Brain microvascular endothelial cell (primary cell): ENCODE measurements around the gene UBXN11.
"Not testable (repeated sequence)": the region's sequence is repeated elsewhere in the genome, so short reads cannot be mapped to it uniquely, and the experiment has no call there.

Source experiments
- DNase-seq: peaks from one replicate; pipeline ENCODE4 v3.0.0-alpha.2; 2020
- H3K27ac ChIP-seq: fragments of 250-450 bp; sonication (Bioruptor Pico); 2 replicates; pipeline ENCODE4 v1.5.1; 2020; ENCODE audit warnings: mild to moderate bottlenecking, moderate library complexity
- H3K27me3 ChIP-seq: fragments of 250-450 bp; sonication (Bioruptor Pico); replicated peaks from 2 replicates; pipeline ENCODE4 v1.5.1; 2020; ENCODE audit warnings: mild to moderate bottlenecking
- H3K36me3 ChIP-seq: fragments of 250-450 bp; sonication (Bioruptor Pico); replicated peaks from 2 replicates; pipeline ENCODE4 v1.5.1; 2020; ENCODE audit warnings: mild to moderate bottlenecking
- H3K4me3 ChIP-seq: 2 replicates; pipeline ENCODE4 v1.5.1; 2011; ENCODE audit warnings: low read depth, mild to moderate bottlenecking, control low read depth, low read length, moderate library complexity
- in situ Hi-C: cut with HindIII; loops from 2 replicates; pipeline ENCODE4 v1.10.0; 2017; ENCODE audit warnings: low sequenced_read_pairs, low pct_ligation_motif_present
- TF ChIP-seq, protein P1 (sequence below): IDR thresholded peaks from 2 replicates; pipeline ENCODE4 v1.5.1; 2011; ENCODE audit warnings: low read depth, mild to moderate bottlenecking, moderate library complexity, low read length, control low read depth, inconsistent platforms; ENCODE audit errors: missing control alignments

The UBXN11 gene

DNA sequence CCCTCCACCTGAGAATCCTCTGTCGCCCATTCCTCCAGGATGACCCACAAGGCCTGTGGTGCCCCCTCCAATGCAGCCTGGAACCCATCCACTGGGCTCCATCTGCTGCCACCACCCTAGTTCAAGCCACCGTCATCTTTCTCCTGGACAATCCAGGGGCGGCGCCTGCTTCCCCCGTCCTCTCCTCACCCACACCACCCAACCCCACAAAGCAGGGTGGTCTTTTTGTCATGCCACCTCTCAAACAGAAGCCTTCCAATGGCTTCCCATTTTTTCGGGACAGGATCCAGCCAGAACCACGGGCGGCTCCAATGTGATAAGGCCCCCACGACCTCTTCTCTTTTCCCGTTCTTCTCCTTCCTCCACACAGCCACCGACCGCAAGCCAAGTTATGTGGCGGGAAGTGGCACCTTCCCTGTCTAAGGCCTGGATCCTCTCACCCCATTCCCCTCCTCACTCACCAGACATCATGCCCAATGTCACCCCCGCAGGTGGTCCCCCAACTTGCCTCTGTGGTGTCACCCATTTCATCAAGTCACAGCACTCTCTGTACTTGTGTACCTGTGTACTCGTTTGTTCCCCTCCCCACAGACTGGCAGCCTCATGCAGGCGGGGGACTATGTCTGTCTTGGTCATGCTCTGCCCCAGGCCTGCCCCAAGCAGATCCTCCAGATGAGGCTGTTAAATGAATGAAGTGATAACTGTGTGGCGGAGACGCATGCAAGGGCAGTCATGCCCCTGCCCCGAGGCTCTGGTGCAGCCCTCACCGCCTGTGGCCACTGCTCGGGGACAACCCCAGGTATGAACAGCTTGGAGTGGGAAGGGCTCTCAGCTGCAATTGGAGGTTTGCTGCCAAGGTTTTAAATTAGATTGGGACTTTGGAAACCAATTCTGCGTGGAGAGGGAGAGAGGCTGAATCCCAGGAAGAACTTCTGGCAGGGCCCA is 11.0 kb downstream of the UBXN11 start:
- no peak for DNase-seq
- Histone ChIP-seq H3K27ac (no peak overlapping the region), H3K27me3 (no peaks in the 10 kb centered on the region), H3K36me3 (no peaks in the 10 kb centered on the region), H3K4me3 (no peak overlapping the region)
- TF ChIP-seq, protein P1, sequence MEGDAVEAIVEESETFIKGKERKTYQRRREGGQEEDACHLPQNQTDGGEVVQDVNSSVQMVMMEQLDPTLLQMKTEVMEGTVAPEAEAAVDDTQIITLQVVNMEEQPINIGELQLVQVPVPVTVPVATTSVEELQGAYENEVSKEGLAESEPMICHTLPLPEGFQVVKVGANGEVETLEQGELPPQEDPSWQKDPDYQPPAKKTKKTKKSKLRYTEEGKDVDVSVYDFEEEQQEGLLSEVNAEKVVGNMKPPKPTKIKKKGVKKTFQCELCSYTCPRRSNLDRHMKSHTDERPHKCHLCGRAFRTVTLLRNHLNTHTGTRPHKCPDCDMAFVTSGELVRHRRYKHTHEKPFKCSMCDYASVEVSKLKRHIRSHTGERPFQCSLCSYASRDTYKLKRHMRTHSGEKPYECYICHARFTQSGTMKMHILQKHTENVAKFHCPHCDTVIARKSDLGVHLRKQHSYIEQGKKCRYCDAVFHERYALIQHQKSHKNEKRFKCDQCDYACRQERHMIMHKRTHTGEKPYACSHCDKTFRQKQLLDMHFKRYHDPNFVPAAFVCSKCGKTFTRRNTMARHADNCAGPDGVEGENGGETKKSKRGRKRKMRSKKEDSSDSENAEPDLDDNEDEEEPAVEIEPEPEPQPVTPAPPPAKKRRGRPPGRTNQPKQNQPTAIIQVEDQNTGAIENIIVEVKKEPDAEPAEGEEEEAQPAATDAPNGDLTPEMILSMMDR, result no peak
- in situ Hi-C loops, result no loop called here

DNA sequence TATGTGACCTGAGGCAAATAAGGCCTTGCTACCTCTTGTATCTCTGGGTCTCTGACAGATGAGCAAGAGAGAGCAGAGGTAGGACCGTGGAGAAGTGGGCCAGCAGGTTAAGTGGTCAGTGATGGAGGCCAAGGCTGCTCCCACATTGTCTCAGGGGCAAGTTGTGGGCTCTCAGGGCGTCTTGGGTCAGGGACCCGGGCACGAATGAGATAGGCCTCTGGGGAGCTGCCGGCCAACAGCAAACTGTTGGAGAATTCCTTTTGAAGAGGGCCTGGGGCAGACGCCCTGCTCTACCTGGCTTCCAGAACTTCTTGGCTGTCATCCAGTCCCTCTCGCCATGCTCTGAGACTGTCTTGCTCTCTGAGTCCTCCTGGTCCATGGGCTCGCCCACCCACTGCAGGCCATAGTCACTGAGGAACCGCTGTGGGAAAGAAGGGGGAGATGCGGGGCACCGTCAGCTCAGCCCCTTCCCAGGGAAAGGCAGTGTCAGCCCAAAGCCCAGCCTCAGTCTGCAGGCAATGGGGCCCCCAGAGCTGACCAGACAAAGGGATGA is 12.4 kb downstream of the UBXN11 start:
- in situ Hi-C loops, result no loop called here
- TF ChIP-seq, protein P1, result no peak
- no peaks in the 10 kb centered on the region for H3K27me3 ChIP-seq
- no peak overlapping the region for H3K27ac ChIP-seq
- H3K36me3 ChIP-seq, result no peaks in the 10 kb centered on the region
- DNase-seq, result no peak
- no peak overlapping the region for H3K4me3 ChIP-seq

DNA sequence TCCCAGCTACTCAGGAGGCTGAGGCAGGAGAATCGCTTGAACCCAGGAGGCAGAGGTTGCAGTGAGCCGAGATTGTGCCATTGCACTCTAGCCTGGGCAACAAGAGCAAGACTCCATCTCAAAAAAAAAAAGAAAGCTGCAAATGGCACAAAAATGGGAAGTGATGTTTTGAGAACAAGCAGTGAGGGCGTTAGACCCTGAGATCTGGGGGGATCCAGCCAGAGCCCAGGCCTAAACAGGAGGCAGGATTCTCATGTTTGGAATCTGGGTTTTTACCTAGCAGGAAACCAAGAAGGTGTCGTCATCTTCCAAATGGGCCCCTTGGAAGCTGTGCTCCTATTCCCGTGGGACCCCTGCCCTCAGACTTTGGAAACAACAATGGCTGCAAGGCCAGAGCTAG is 13.7 kb downstream of the UBXN11 start:
- in situ Hi-C loops, H3K27me3 ChIP-seq, H3K27ac ChIP-seq, H3K4me3 ChIP-seq, DNase-seq, H3K36me3 ChIP-seq: not testable (repeated sequence)

DNA sequence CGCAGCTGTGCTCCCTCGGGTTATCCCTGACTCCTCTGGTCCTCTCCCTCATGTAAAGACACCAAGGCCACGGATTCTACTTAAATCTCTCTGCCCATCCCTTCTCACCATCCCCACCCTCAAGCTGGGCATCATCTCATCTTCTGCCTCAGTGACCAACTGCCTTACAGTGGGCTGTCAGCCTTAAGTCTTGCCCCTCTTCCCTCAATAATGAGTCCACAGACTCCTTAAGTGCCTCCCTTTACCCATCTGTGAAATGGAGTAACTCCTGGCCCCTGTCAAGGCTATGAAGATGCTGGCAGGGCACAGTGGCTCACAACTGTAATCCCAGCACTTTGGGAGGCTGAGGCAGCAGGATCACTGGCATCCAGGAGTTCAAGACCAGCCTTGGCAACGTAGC is 14.5 kb downstream of the UBXN11 start:
- TF ChIP-seq, protein P1, result no peak
- Histone ChIP-seq H3K27ac (no peak overlapping the region), H3K27me3 (no peaks in the 10 kb centered on the region), H3K36me3 (no peaks in the 10 kb centered on the region), H3K4me3 (no peak overlapping the region)
- in situ Hi-C loops, result no loop called here
- DNase-seq, result no peak

DNA sequence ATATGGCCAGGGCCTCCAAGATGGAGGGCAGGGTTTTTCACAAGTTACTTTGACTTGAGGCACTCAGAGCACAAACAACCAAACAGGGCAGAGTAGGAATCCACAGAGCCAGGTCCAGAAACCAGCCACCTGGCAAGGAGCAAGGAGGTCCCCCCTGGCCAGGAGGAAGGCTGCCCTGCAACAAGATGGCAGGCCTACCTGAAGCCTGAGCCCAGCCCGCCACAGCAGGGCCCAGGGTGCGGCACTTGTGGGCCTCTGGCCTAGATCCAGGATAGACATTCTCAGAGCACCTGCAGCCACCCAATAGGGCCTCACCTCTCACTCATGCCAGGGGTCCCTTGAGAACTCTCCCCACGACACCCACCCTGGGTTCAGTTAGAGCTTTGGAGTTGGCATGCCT is 15.0 kb downstream of the UBXN11 start:
- no peaks in the 10 kb centered on the region for H3K27me3 ChIP-seq
- DNase-seq, result no peak
- no peak overlapping the region for H3K4me3 ChIP-seq
- in situ Hi-C loops, result no loop called here
- no peaks in the 10 kb centered on the region for H3K36me3 ChIP-seq
- TF ChIP-seq, protein P1, result no peak
- H3K27ac ChIP-seq, result no peak overlapping the region

DNA sequence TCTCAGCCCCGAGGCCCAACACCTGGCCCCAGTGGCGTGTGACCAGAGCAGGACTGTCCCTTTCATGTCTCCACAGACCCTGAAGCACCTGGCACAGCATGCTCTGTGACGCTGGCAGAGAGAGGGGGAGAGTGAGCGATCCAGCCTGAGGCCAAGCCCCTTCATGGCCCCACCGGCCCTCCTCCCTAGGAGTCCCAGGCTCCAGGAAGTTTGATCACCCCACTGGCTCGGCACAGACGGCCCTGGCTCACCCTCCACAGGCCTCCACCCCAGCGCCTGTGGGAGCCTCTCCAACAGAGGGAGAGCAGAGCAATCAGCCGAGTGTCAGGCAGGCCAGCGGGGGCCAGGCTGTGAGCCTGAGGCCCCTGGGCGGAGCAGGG is 15.6 kb downstream of the UBXN11 start:
- no peak for DNase-seq
- in situ Hi-C loops, result no loop called here
- Histone ChIP-seq H3K27ac (no peak overlapping the region), H3K4me3 (no peak overlapping the region), H3K36me3 (no peaks in the 10 kb centered on the region), H3K27me3 (no peaks in the 10 kb centered on the region)
- TF ChIP-seq, protein P1, result no peak
